Measurements from ENCODE around the gene GLO1.
"Not testable (repeated sequence)": the region's sequence is repeated elsewhere in the genome, so short reads cannot be mapped to it uniquely, and the experiment has no call there.

The GLO1 gene

GRCh38 chr6:38703949-38704590 lies 1.1 kb upstream of the GLO1 start:
- no peaks in the 10 kb centered on the region for H3K9me3 ChIP-seq
- no peak overlapping the region for H3K27ac ChIP-seq
- H3K4me3 ChIP-seq = no peak overlapping the region
- H3K27me3 ChIP-seq = no peaks in the 10 kb centered on the region
- DNase-seq = no peak
- peaks cover 0 to 10% (median 0%) of the 10 kb centered on the region in 3 donors for H3K36me3 ChIP-seq
- peaks cover 0 to 12% (median 2%) of the 10 kb centered on the region in 4 donors for H3K4me1 ChIP-seq
- no peak for TF ChIP-seq CTCF (IDR thresholded peaks at IDR 0.05)
- intact Hi-C loops (cut with DNase I; ENCODE audit: low total_unique reads) = loop anchor here (10.0 kb wide), 1 partner anchor 69 kb away; the partner anchor contains the start of gene BTBD9

GRCh38 chr6:38701551-38701950 lies 1.4 kb downstream of the GLO1 start:
- H3K4me1 ChIP-seq = peaks cover 0 to 12% (median 2%) of the 10 kb centered on the region in 4 donors
- H3K9me3 ChIP-seq = no peaks in the 10 kb centered on the region
- H3K36me3 ChIP-seq = peaks cover 0 to 10% (median 0%) of the 10 kb centered on the region in 3 donors
- H3K27me3 ChIP-seq = no peaks in the 10 kb centered on the region
- no peak for TF ChIP-seq CTCF (IDR thresholded peaks at IDR 0.05)
- no peak for DNase-seq
- no peak overlapping the region for H3K4me3 ChIP-seq
- H3K27ac ChIP-seq = no peak overlapping the region
- intact Hi-C loops (cut with DNase I; ENCODE audit: low total_unique reads) = loop anchor here (10.0 kb wide), 1 partner anchor 67 kb away; the partner anchor contains the start of gene BTBD9

- H3K27me3 ChIP-seq, H3K9me3 ChIP-seq, H3K27ac ChIP-seq, DNase-seq, H3K4me3 ChIP-seq: not testable (repeated sequence)
- H3K4me1 ChIP-seq = peaks cover 0 to 12% (median 2%) of the 10 kb centered on the region in 4 donors
- intact Hi-C loops (cut with DNase I; ENCODE audit: low total_unique reads) = loop anchor here (10.0 kb wide), 1 partner anchor 65 kb away; the partner anchor contains the start of gene BTBD9
- H3K36me3 ChIP-seq = peaks cover 0 to 10% (median 0%) of the 10 kb centered on the region in 3 donors
These were observed 3.2 kb downstream of the GLO1 start for GRCh38 chr6:38699702-38700101.

- H3K27me3 ChIP-seq = no peaks in the 10 kb centered on the region
- no peak for DNase-seq
- no peak overlapping the region for H3K4me3 ChIP-seq
- no peaks in the 10 kb centered on the region for H3K9me3 ChIP-seq
- H3K27ac ChIP-seq = no peak overlapping the region
- no peak for TF ChIP-seq CTCF (IDR thresholded peaks at IDR 0.05)
- intact Hi-C loops (cut with DNase I; ENCODE audit: low total_unique reads) = no loop called here
- peaks cover 0 to 10% (median 0%) of the 10 kb centered on the region in 3 donors for H3K36me3 ChIP-seq
- peaks cover 0 to 8% (median 2%) of the 10 kb centered on the region in 4 donors for H3K4me1 ChIP-seq
These were observed 5.1 kb downstream of the GLO1 start for GRCh38 chr6:38697846-38698245.

- intact Hi-C loops (cut with DNase I; ENCODE audit: low total_unique reads) = no loop called here
- H3K27ac ChIP-seq = no peak overlapping the region
- H3K9me3 ChIP-seq = no peaks in the 10 kb centered on the region
- no peaks in the 10 kb centered on the region for H3K27me3 ChIP-seq
- DNase-seq = no peak
- H3K36me3 ChIP-seq = peaks cover 0 to 10% (median 0%) of the 10 kb centered on the region in 3 donors
- TF ChIP-seq CTCF (IDR thresholded peaks at IDR 0.05) = no peak
- no peak overlapping the region for H3K4me3 ChIP-seq
- no peaks in the 10 kb centered on the region for H3K4me1 ChIP-seq
These were observed 6.6 kb downstream of the GLO1 start for GRCh38 chr6:38696345-38696744.

- no peak for DNase-seq
- no peaks in the 10 kb centered on the region for H3K9me3 ChIP-seq
- no peak overlapping the region for H3K4me3 ChIP-seq
- H3K4me1 ChIP-seq = no peaks in the 10 kb centered on the region
- TF ChIP-seq CTCF (IDR thresholded peaks at IDR 0.05) = no peak
- H3K27ac ChIP-seq = no peak overlapping the region
- H3K36me3 ChIP-seq = peaks cover 0 to 9% (median 0%) of the 10 kb centered on the region in 3 donors
- H3K27me3 ChIP-seq = no peaks in the 10 kb centered on the region
- intact Hi-C loops (cut with DNase I; ENCODE audit: low total_unique reads) = no loop called here
These were observed 7.0 kb downstream of the GLO1 start for GRCh38 chr6:38695933-38696332.
